GM19035 (cell line): Measurements from ENCODE around the gene TAF13.
"Not testable (repeated sequence)": the region's sequence is repeated elsewhere in the genome, so short reads cannot be mapped to it uniquely, and the experiment has no call there.

Source experiments
- ATAC-seq: cut with Tn5 transposase; IDR thresholded peaks from one replicate; pipeline ENCODE4 v1.9.1; 2021; ENCODE audit not compliant: unreplicated experiment

Gene TAF13

DNA sequence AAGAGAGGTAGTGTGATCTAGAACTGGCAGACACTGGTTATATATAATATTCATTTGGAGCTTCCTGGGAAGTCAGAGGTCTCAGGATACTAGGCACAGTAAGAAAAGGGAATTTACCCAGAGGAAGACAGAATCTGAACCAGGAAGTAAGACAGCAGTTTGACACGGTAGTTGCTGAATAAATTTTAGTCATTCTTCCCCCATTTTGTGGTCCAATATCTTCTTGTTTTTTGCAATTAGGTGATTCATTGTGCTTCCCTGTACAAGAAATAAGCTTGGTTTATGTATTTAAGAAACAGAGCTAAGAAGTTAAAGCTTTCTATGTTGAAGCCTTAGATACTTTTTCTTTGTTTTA is 16.0 kb upstream of the TAF13 start:
- no peak for ATAC-seq

DNA sequence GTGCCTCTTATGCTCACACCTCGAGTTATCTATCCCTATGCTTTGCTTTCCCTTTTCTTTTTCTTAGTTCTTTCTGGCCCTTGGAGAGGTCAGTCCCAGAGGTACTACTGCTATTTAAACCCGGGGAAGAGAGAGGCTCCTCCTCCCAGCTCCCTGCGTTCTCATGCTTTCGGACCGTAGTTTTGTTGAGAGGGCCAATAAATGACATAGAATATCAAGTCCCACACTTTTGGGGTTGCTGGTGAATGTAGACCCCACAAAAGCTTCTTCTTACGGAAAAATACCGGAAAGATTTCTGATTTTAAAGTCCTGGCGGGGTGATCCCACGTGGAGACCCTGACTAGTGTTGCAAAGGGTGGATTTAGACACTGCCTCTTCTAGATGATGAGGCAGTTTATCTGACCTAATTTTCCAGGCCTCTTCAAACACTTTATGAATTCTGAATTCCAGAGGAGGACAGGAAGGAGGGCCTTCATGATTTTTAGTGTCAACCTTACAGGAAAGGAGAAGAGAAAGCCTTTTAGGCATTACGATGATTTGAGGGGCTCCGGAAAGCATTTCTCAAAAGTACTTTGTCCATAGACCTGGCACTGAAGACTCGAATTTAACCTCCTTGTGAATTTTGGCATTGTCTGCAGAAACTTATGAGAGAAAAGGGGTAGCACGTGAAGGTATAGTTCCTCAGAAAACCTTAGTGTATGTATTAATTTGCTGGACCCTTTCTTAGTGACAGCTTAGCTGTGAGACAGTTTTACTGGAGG is 15.5 kb upstream of the TAF13 start:
- ATAC-seq = peak; percentile 39

DNA sequence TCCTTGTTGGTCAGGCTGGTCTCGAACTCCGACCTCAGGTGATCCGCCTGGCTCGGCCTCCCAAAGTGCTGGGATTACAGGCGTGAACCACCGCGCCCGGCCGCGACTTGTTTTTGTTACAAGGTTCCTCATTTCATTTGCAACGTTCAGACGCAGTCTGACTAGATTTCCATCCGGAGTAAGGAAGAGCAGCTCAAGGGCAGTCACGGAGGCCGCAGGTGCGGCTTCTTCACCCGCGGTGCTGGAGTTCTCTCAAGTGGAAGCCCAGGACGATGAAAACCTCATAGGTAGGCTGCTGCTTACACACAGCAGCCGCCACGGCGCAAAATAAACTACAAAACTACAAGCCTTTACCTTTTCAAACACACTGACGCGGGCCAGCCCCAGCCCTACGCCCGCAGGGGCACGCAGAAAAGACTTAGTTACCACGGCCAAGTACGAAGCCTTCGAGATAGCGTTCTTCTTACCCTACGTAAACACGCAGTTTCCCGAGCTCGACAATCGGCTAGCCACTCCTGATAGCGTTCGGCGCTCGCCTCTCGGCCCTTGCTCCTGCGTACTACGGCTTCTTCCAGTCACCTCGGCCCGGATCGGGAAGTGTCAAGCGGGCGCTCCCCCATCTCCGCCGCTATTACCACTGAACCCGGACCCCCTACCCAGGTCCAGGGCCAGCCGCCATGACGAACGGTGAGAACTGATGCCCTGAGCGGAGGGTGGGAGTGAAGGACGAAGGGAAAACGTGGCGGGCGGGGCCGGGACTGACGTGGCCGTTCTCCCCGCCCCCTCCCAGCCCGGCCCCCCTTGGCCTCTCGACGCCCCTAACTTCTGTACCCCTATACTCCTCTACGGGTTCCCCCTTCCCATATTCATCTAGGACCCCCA is 14.6 kb upstream of the TAF13 start, which contains the start of gene TMEM167B:
Gene TMEM167B, plus strand, starts transcription at position 569 of the 882 bp plus-strand sequence. Its CDS starts 109 bp downstream, at position 678.
- peak; percentile 92 for ATAC-seq

DNA sequence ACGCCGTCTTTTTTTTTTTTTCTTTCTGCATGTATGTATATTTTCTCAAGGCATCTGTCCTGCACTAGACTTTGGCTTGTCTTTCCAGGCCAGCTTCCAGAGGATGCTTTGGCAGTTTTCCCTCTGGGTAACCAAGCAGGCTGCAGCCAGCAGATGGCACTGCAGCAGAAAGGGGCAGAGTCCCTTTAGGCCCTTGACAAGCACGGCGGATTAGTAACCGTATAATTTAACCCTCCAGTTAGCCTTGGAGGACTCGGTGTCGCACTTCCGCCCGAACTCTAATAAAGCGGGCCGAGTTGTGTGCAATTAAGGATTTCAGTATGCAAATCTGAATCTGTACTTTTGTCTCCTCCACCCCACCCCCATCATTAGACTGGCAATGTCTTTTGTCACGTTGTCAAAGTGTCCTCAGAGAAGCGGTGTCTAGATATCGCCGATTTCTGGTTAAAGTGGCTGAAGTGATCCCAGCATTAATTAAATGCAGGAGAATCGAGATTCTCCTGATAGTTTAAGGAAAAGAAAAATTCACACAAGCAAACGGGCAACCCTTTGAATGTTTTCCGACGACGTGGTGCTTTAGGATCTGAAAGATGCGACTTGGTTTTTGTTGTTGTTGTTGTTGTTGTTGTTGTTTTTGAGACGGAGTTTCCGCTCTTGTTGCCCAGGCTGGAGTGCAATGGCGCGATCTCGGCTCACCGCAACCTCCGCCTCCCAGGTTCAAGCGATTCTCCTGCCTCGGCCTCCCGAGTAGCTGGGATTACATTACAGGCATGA is 13.6 kb upstream of the TAF13 start:
- no peak for ATAC-seq

DNA sequence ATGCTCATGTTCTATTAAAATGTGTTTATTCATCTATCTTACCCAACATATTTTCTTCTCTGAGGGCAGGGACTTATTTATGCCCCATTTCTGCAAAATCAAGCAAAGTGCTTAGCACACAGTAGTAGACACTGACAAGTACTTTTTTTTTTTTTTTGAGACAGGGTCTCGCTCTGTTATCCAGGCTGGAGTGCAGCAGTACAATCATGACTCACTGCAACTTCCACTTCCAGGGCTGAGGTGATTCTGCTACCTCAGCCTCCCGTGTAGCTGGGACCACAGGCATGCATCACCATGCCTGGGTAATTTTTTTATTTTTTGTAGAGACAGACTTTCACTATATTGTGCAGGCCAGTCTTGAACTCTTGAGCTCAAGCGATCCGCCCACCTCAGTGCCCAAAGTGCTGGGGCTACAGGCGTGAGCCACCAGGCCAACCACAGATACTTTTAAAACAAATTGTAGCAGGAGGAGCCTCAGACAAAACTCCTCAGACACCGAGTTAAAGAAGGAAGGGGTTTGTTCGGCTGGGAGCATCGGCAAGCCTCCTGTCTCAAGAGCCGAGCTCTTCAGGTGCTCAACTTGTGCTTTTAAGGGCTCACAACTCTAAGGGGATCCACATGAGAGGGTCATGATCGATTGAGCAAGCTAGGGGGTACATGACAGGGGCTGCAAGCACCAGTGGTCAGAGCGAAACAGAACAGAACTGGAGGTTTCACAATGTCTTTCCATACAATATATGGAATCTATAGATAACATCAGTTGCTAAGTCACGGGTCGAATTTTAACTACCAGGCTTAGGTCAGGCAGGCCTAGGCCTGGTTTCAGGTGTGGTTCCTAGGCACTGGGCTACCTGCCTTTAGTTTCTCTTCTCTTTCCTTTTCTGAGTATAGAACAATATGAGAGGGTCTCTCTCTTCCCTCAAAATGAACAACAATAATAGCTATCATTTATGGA is 9.0 kb upstream of the TAF13 start:
- no peak for ATAC-seq

DNA sequence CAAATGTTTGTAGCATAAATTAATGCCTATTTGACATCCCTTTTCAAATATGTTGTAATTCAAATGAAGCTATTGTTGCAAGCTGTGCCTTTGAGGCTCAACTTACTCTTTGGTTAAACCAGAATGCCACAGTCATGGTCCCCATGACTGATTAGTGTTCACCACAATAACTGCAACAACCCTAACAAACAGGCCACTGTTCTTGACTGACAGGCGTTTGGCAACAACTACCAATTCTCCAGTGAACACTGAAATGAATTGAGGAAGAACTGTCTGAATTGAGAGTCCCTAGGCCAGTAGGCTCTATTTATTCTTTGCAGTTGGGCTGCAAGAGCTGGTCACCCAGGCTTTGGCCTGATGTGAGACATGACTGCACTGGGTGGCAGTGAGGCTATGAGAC is 8.1 kb upstream of the TAF13 start:
- no peak for ATAC-seq

DNA sequence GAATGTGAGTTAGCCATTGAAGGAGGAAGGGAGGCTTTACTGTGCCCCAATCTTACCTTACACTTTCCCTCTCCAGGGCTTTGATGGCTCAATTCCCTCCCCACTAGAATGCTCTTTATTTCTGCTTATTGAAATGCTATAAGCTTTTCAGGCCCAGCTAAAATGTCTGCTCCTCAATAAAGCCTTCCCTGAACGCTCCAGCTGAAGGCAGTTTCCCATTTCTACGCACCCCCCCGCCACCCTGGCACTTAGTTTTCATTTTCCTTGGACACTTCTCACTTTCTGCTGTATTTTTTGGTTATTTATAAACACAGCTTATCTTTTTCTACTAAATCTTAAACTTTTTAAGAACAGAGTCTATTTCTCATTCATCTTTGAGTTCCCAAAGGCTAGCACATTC is 7.7 kb upstream of the TAF13 start:
- ATAC-seq = no peak

DNA sequence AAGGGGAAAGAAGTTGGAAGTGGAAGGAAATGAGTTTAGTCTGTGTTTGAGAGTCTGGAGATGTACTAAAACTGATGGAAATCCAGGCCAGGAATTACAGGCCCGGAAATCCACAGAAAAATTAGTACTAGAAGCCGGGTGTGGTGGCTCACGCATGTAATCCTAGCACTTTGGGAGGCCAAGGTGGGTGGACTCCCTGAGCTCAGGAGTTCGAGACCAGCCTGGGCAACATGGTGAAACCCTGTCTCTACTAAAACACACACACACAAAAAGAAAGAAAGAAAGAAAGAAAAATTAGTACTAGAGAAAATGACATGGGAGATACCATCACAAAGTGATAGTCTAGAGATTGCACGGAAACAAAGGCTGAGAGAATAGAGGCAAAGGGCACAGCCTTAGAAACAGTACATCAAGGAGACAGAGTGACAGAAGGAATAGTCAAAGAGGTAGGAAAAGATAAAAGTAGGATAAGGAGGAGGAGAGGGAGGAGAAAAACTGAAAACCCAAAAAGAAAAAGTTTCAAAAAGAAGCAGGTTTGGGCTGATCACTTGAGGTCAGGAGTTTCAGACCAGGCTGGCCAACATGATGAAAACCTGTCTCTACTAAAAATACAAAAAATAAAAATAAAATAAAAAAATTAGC is 4.8 kb upstream of the TAF13 start:
- no peak for ATAC-seq

DNA sequence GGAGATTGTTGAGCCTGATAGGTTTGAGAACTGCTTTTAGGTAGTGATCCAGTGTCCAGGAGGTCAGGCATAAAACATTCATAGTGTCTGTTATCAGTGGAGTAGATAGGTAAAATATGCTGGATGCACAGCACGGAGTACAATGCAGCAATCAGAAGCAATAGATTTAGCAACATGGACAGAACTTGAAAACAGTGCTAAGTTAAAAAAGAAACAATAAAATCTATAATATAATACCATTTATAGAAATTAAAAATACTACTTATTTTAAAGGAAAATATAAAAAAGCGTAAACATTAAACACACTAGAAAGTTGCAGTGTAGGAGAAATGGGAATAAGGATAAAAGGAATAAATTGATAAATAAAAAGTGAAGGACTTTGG is 3.4 kb upstream of the TAF13 start:
- ATAC-seq = no peak

DNA sequence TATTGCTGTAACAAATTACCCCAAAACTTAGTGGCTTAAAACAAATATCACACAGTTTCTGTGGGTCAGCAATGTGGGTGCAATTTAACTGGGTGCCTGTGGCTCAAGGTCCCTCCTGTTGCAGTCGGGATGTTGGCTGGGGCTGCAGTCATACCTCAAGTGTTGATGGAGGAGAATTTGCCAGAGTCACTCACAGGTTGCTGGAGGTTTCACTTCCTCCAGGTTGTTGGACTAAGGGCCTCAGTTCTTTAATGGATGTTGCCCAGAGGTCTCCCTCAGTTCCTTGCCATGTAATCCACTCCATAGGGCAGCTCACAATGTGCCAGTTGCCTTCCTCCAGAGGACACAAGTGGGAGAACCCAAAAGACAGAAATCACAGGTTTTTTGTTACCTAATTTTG is 2.5 kb upstream of the TAF13 start:
- no peak for ATAC-seq

DNA sequence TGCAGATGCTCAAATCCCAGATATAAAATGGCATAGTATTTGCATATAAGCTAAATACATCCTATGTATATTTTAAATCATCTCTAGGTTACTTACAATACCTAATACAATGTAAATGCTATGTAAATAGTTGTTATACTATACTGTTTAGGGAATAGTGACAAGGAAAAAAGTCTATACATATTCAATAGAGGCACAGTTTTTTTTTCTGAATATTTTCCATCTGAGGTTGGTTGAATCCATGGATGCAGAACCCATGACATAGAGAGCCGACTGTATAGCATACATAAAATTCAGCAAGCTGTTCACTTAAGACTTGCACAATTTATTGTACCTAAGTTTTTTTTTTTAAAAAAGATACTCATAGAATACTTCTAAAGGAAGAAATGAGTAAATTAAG is 6.5 kb downstream of the TAF13 start:
- ATAC-seq = no peak

DNA sequence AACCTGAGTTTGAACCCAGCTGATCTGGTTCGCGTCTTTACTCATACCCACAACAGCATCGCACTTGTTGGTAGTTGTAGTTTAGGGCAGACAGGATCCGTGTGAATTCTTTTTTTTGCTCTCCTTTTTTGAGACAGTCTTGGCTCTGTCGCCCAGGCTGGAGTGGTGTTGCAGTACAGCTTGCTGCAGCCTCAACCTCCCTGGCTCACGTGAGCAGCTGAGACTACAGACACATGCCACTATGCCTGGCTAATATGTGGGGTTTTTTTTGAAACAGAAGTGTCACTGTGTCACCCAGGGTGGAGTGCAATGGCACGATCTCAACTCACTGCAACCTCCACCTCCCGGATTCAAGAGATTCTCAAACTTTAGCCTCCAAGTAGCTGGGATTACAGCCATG is 7.9 kb downstream of the TAF13 start:
- ATAC-seq = no peak

DNA sequence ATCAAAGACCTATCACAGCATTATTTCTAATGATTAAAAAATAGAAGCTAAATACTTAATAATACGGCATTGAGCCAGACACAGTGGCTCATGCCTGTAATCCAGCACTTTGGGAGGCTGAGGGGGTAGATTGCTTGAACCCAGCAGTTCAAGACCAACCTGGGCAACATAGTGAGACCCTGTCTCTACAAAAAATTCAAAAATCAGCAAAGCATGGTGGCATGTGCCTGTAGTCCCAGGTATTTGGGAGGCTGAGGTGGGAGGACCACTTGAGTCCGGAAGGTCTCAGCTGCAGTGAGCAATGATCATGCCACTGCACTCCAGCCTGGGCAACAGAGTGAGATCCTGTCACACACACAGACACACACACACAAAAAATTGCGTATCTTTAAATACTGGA is 10.7 kb downstream of the TAF13 start:
- no peak for ATAC-seq

DNA sequence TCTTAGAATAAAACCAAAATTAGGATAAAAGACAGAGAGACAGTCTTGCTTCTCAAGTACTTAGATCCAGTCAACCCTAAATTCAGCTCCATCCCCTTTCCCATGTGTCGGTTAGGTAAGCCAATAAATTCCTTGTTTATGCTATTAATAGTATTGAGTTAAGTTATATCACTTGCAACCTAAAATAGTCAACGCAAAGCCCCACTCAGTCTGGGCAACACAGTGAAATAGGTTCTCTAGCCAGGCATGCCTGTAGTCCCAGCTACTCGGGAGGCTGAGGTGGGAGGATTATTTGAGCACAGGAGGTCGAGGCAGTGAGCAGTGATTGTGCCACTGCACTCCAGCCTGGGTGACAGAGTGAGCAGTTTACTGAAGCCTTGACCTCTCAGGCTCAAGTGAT is 14.6 kb downstream of the TAF13 start:
- ATAC-seq = no peak

DNA sequence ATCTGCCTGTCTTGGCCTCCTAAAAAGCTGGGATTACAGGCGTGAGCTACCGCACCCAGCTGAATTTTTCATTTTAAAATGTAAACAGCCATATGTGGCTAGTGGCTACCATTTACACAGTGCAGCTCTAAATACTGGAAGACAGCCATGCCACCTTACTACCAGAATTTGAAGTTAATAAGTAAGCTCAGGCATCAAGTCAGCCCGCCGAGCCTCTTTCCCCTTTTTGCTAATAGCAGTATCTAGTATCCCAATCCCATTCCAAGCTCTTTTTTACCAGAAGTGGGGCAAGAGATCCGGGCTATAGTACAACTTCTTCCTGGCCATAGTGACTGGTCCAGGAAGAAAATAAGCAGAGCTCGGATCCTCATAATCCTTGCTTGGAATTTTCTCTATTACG is 15.1 kb downstream of the TAF13 start:
- ATAC-seq = no peak

DNA sequence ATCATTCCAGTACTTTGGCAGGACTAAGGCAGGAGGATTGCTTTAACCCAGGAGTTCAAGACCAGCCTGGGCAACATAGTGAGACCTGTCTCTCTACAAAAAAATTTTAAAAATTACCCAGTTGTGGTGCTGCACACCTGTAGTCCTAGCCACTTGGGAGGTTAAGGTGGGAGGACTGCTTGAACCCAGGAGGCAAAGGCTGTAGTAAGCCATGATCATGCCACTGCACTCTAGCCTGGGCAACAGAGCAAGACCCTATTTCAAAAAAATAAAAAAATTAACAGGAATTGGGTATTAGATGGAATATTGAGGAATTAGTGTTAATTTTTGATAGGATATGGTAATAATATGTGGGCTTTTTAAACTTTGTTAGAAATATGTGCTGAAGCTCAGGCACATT is 16.8 kb downstream of the TAF13 start:
- ATAC-seq = no peak

DNA sequence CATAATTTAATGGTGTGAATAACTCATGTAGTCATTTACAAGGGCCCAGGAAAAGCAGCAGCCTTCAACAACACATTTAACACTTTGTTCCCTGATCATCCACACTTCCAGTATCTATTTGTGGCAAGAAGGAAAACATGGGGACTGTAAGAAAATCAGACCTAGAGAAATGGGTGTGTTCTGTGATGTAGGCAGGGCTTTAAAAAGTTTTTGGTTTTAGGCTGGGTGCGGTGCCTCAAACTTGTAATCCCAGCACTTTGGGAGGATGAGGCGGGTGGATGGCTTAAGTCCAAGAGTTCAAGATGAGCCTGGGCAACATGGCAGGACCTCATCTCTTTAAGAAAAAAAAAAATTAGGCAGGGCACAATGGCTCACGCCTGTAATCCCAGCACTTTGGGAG is 19.7 kb downstream of the TAF13 start:
- no peak for ATAC-seq

DNA sequence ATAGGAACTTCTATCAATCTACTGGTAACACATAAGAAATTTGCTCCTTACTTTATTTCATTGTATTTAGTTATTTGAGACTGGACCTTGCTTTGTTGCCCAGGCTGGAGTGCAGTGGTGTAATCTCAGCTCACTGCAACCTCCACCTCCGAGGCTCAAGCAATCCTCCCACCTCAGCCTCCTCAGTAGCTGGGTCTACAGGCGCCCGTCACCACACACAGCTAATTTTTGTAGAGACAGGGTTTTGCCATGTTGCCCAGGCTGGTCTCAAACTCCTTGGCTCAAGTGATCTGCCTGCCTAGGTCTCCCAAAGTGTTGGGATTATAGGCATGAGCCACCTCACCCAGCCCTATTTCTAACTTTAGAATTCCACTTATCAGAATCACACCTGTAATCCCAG is 23.7 kb downstream of the TAF13 start:
- not testable (repeated sequence) for ATAC-seq

DNA sequence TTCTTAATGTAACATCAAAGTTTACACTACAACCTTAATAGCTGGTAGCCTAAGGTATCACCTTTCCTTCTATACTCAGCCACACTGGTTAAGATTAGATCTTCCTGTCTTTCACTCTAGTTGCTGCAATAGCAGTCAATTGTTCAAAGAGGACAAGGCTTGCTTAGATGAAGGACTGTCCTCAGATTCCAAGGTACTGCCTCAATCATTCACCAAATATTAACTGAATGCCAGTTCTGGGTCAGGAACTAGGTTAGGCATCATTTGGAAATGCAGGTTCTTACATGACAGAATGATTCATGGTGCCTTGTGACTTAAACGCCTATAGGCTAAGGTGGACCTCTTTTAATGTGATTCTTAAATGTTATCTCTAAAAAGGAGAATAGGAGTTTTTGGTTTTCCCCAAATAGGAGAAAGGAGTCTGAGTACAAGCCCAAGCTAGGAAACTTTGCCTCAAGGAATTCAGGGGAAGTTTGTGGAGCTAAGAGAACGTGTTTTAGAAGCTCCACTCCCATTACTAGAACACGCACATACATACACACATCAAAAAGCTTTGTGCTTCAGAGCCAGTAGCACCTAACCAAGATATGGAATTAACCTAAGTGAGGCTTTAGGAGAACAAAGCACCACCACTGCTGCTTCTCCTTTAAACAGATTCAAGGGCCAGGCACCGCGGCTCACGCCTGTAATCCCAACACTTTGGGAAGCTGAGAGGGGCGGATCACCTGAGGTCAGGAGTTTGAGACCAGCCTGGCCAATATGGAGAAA is 25.4 kb downstream of the TAF13 start:
- ATAC-seq = no peak
